AG04449 (cell line): Measurements from ENCODE around the gene MBNL3.
A peak's percentile ranks its signal among the peaks of the same experiment; 100 is the strongest.

ENCODE experiments used
- CTCF ChIA-PET: fragments of 350-600 bp; formaldehyde crosslinking; extraction: SDS; loops from one replicate; lab custom pipeline; 2021; ENCODE audit warnings: antibody characterized with exemption; lab: Yijun Ruan, JAX
- POLR2A ChIA-PET: fragments of 400-600, 350-600 bp; formaldehyde crosslinking; extraction: SDS; loops from one replicate; lab custom pipeline; 2020; ENCODE audit warnings: antibody characterized with exemption, inconsistent platforms; lab: Yijun Ruan, JAX
- DNase-seq: peaks from one replicate; pipeline ENCODE4 v3.0.0-alpha.2; 2010; ENCODE audit warnings: low read depth, low spot score
- H3K4me3 ChIP-seq: 2 replicates; pipeline ENCODE4 v1.5.1; 2011; ENCODE audit warnings: low read depth, mild to moderate bottlenecking, control low read depth, low read length
- TF ChIP-seq, protein P1 (sequence below): IDR thresholded peaks from one replicate; pipeline ENCODE4 v1.5.1; 2011; ENCODE audit warnings: mild to moderate bottlenecking, moderate library complexity, low read length, control low read depth, inconsistent platforms; ENCODE audit not compliant: insufficient read depth; ENCODE audit errors: missing control alignments

MBNL3 gene

DNA sequence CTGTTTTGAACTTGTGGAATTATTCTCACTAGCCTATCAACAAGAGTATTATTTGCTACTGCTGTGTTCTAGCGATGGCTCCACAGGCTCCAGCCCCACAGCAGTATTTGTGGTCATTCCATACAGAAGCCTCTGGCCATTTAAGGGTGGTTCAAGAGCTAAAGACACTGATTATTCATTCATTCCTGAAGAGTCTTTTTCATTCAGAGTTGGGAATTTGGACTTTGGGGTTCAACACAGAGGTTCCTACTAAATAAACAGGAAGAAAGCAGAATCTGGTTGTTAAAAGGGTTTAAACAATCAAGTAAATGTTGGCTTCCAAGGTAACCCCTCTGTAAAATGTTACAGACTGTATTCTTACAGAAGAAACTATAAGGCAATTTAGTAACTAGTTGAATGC, 4.3 kb upstream of the MBNL3 start:
- TF ChIP-seq, protein P1, sequence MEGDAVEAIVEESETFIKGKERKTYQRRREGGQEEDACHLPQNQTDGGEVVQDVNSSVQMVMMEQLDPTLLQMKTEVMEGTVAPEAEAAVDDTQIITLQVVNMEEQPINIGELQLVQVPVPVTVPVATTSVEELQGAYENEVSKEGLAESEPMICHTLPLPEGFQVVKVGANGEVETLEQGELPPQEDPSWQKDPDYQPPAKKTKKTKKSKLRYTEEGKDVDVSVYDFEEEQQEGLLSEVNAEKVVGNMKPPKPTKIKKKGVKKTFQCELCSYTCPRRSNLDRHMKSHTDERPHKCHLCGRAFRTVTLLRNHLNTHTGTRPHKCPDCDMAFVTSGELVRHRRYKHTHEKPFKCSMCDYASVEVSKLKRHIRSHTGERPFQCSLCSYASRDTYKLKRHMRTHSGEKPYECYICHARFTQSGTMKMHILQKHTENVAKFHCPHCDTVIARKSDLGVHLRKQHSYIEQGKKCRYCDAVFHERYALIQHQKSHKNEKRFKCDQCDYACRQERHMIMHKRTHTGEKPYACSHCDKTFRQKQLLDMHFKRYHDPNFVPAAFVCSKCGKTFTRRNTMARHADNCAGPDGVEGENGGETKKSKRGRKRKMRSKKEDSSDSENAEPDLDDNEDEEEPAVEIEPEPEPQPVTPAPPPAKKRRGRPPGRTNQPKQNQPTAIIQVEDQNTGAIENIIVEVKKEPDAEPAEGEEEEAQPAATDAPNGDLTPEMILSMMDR: no peak
- H3K4me3 ChIP-seq: no peak overlapping the region
- ChIA-PET CTCF (no interaction called here), POLR2A (no interaction called here)
- DNase-seq: no peak

DNA sequence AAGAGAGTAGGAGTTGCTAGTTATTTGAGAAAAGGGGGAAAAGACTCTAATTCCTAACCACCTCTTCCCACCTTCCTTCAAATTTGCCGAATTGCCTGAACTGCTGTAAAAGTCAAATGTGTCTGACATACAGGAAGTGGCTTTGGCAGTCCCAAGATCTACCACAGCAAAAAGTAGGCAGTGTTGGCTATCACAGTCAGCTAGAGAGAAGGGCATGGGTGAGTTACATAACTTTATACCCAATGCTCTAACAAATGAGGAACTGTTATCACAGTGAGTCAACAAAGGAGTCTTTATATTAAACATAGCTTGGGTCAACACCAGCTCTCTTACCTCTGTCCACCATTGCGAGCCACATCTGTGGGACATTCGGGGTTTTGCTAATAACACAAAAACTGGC, 2.4 kb upstream of the MBNL3 start:
- no peak for DNase-seq
- ChIA-PET POLR2A (no interaction called here), CTCF (interaction anchor here (1.1 kb wide), 1 partner anchor 198 kb away, joined by 4 read pairs; no protein-coding TSS in a partner anchor)
- TF ChIP-seq, protein P1: no peak
- no peak overlapping the region for H3K4me3 ChIP-seq

DNA sequence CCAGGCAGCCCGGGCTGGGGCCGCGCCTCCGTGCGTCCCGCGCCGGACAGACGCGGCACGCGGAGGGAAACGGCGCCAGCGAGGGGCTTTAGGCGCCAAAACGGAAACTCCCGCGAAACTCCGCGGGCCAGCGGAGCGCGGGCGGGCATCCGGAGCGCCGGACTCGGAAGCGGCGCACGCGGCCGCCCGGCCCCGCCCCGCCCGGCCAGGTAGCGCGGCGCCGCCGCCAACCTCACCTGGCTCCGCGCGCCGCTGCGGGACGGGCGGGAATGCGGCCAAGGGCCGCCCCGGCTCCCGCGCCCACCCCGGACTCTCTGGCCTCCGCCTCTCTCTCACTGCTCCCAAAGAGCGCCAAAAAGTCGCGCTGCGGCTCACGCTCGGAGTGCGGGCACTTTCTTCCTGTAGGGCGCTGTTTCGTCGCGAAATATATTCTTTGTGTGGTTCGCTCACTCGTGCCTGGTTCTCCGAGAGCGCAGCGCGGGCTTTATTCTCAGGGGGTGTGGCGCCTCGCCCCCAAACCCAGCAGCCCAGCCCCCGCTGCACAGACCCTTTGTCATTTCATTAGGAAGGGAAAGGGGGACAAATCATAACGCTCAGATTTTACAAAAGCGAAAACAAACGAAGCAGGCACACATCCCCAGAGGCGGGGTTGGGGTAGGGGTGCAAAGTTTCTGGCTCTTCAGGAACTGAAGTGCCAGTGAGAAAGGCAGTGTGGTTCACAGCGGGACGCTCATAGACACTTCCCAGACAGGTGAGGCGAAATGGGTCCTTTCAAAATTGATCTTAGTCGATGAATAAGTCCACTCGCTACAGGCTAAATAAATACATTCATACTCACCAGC, 961 bp upstream of the MBNL3 start:
- TF ChIP-seq, protein P1: no peak
- no peak for DNase-seq
- CTCF ChIA-PET: no interaction called here
- peak overlapping the region; percentile 61 for H3K4me3 ChIP-seq
- POLR2A ChIA-PET: no interaction called here

DNA sequence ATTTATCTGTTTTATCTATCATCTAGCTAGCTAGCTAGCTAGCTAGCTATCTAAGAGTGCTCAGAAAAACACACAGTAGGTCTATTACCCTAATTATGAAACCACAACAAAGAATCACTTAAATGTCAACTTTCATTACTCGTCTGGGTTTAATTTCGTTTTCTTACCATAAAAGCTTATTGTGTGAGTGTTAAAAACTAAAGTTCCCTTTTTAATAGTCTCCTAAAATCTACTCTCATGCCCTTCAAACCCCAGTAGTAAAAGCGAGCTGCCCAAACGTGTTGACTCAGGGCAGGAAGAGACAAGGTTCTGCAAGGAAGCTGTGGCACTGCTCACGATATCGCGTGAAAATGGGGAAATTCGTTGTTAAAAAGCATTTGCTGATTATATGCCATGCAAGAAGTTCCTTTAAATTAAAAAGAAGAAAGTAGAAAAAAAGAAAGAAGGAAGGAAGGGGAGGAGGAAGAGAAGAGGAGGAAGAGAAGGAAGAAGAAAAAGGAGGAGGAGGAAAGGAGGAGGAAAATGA, 595 bp downstream of the MBNL3 start:
- DNase-seq: no peak
- TF ChIP-seq, protein P1: no peak
- peak overlapping the region; percentile 61 for H3K4me3 ChIP-seq
- CTCF ChIA-PET: no interaction called here
- POLR2A ChIA-PET: no interaction called here

DNA sequence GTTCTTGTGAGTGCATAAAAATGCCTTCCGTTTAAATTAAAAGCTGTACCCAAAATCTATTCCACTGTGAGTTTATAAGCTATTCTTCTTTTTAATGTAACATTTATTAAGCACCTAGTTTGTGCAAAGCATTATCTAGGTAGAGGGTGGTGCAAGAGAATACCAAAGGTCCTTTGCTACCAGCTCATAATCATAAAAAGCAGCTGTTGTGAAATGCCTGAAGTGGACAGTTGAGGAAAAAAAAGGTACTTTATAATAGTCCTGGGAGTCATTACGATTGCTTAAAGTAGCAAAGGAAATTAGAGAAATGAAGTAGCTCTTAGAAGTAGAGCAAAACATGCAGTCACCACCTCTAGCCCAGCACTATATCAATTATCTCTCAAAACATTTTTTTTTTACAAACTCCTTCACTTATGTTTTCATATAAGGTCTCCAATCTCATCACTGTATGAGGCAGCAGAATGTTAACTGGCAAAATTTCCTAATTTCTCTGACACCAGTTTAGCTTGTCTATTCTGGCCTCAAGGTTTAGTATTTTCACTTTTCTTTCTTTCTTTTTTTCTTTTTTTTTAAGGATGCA, 2.1 kb downstream of the MBNL3 start:
- POLR2A ChIA-PET: no interaction called here
- TF ChIP-seq, protein P1: no peak
- no peak overlapping the region for H3K4me3 ChIP-seq
- DNase-seq: no peak
- CTCF ChIA-PET: no interaction called here

DNA sequence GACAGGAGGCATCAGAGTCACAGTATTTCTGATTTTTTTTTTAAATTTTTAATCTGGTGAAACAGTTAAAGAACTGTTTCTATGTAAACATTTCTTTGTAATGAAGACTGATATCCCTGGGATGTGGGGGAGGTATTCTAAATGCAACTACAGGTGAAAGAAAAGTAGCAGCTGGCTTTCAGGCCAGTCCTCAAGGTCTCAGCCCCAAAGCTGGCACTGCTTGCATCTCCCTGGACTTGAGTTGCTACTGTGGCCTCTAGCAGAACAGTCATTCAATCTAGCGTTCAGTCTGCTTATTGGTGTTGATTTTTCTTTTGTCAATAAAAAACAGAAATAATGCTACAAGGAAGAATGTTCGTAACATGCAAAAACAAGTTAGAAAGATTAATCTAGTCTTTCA, 4.9 kb downstream of the MBNL3 start:
- TF ChIP-seq, protein P1: no peak

More for the DNA sequence above, 4.9 kb downstream of the MBNL3 start:
- ChIA-PET POLR2A (no interaction called here), CTCF (no interaction called here)
- no peak overlapping the region for H3K4me3 ChIP-seq
- no peak for DNase-seq
